Trophoblast cell (in vitro differentiated cells and primary cell): ENCODE results near the gene CPN1.

ENCODE experiments used
- DNase-seq, 2 donors: peaks; one replicate each; pipeline ENCODE4 v3.0.0-alpha.2; 2016
- H2AFZ ChIP-seq: 2 replicates; pipeline ENCODE4 v1.6.1; 2013; ENCODE audit warnings: low read length, moderate library complexity, mild to moderate bottlenecking; ENCODE audit not compliant: insufficient read depth, poor library complexity
- H2AK5ac ChIP-seq: 2 replicates; pipeline ENCODE4 v1.6.1; 2013; ENCODE audit warnings: mild to moderate bottlenecking, low read length
- H2BK120ac ChIP-seq: 2 replicates; pipeline ENCODE4 v1.6.1; 2013; ENCODE audit warnings: low read length, mild to moderate bottlenecking, moderate library complexity; ENCODE audit not compliant: insufficient read depth, poor library complexity
- H2BK12ac ChIP-seq: 2 replicates; pipeline ENCODE4 v1.6.1; 2013; ENCODE audit warnings: mild to moderate bottlenecking, low read length, moderate library complexity
- H2BK5ac ChIP-seq: 2 replicates; pipeline ENCODE4 v1.6.1; 2013; ENCODE audit warnings: low read length, low read depth, moderate library complexity, mild to moderate bottlenecking; ENCODE audit not compliant: poor library complexity
- H3K14ac ChIP-seq: 2 replicates; pipeline ENCODE4 v1.6.1; 2013; ENCODE audit warnings: mild to moderate bottlenecking, low read length
- H3K18ac ChIP-seq: 2 replicates; pipeline ENCODE4 v1.6.1; 2013; ENCODE audit warnings: mild to moderate bottlenecking, low read length
- H3K23ac ChIP-seq: 2 replicates; pipeline ENCODE4 v1.6.1; 2013; ENCODE audit warnings: low read length
- H3K27ac ChIP-seq: 2 replicates; pipeline ENCODE4 v1.5.1; 2013; ENCODE audit warnings: low read depth, mild to moderate bottlenecking, inconsistent platforms, low read length, moderate library complexity
- H3K27me3 ChIP-seq: 2 replicates; pipeline ENCODE4 v1.6.1; 2013; ENCODE audit warnings: inconsistent platforms, mild to moderate bottlenecking, low read length, moderate library complexity; ENCODE audit not compliant: insufficient read depth
- H3K36me3 ChIP-seq, 2 experiments: 1 replicate in 1 of 2; 2 replicates in 1 of 2; pipeline ENCODE4 v1.6.1; 2013; ENCODE audit warnings: low read length in 2 of 2, mild to moderate bottlenecking in 2 of 2, moderate library complexity in 1 of 2; ENCODE audit not compliant: insufficient read depth in 2 of 2, control insufficient read depth in 1 of 2
- H3K4ac ChIP-seq: 2 replicates; pipeline ENCODE4 v1.6.1; 2013; ENCODE audit warnings: low read depth, mild to moderate bottlenecking, low read length, moderate library complexity
- H3K4me1 ChIP-seq, 2 experiments: 1 replicate in 1 of 2; 2 replicates in 1 of 2; pipeline ENCODE4 v1.6.1; 2013; ENCODE audit warnings: low read length in 2 of 2, mild to moderate bottlenecking in 2 of 2, moderate library complexity in 1 of 2; ENCODE audit not compliant: insufficient read depth in 2 of 2, control insufficient read depth in 1 of 2
- H3K4me2 ChIP-seq: 2 replicates; pipeline ENCODE4 v1.6.1; 2013; ENCODE audit warnings: inconsistent platforms, mild to moderate bottlenecking, low read length, moderate library complexity
- H3K4me3 ChIP-seq: 2 replicates; pipeline ENCODE4 v1.5.1; 2013; ENCODE audit warnings: mild to moderate bottlenecking, low read depth, low read length, inconsistent platforms
- H3K79me1 ChIP-seq: one replicate; pipeline ENCODE4 v1.6.1; 2013; ENCODE audit warnings: low read length
- H3K79me2 ChIP-seq: 2 replicates; pipeline ENCODE4 v1.6.1; 2013; ENCODE audit warnings: low read length, mild to moderate bottlenecking; ENCODE audit not compliant: control insufficient read depth, insufficient read depth, poor library complexity
- H3K9ac ChIP-seq: 2 replicates; pipeline ENCODE4 v1.6.1; 2013; ENCODE audit warnings: mild to moderate bottlenecking, low read length
- H3K9me3 ChIP-seq: 2 replicates; pipeline ENCODE4 v1.6.1; 2013; ENCODE audit warnings: low read depth, mild to moderate bottlenecking, control low read depth, inconsistent platforms, low read length; ENCODE audit not compliant: insufficient read depth
- H4K12ac ChIP-seq: 2 replicates; pipeline ENCODE4 v1.6.1; 2013; ENCODE audit warnings: low read depth, mild to moderate bottlenecking, low read length, moderate library complexity
- H4K8ac ChIP-seq: 2 replicates; pipeline ENCODE4 v1.6.1; 2013; ENCODE audit warnings: low read depth, mild to moderate bottlenecking, low read length, moderate library complexity
- H4K91ac ChIP-seq: one replicate; pipeline ENCODE4 v1.6.1; 2013; ENCODE audit warnings: low read depth, mild to moderate bottlenecking, low read length, moderate library complexity
- WGBS: extraction: QIAGEN DNeasy Blood & Tissue Kit; methylation state at CpG from one replicate; pipeline ENCODE4 v1.1.7; 2013; ENCODE audit warnings: missing lambda C conversion rate; ENCODE audit not compliant: insufficient read length, insufficient coverage; ENCODE audit errors: extremely low coverage; 5-methylcytosine and 5-hydroxymethylcytosine counted together

CPN1 gene

GRCh38 chr10:100114976-100115770, 33.5 kb upstream of the CPN1 start:
- H3K4me2 ChIP-seq, result no peak overlapping the region
- H3K9ac ChIP-seq, result no peak overlapping the region
- H2AFZ ChIP-seq, result no peak overlapping the region
- no peak overlapping the region for H3K4ac ChIP-seq
- no peaks in the 10 kb centered on the region for H3K9me3 ChIP-seq
- H2BK12ac ChIP-seq, result no peak overlapping the region
- no peak overlapping the region for H4K91ac ChIP-seq
- no CpG with 5 or more reads among the region's 51 CpGs for WGBS
- no peak for DNase-seq
- no peak overlapping the region for H3K4me3 ChIP-seq
- no peak overlapping the region for H2BK120ac ChIP-seq
- no peak overlapping the region for H2AK5ac ChIP-seq
- no peak overlapping the region for H3K14ac ChIP-seq
- H3K4me1 ChIP-seq, result no peaks in the 10 kb centered on the region
- H3K27ac ChIP-seq, result no peak overlapping the region
- H3K79me2 ChIP-seq, result no peaks in the 10 kb centered on the region
- no peaks in the 10 kb centered on the region for H3K79me1 ChIP-seq
- H3K36me3 ChIP-seq, result no peaks in the 10 kb centered on the region
- H4K12ac ChIP-seq, result no peak overlapping the region
- H3K27me3 ChIP-seq, result no peaks in the 10 kb centered on the region
- no peak overlapping the region for H4K8ac ChIP-seq
- no peak overlapping the region for H3K18ac ChIP-seq
- no peak overlapping the region for H2BK5ac ChIP-seq
- no peak overlapping the region for H3K23ac ChIP-seq

GRCh38 chr10:100114460-100114859, 32.8 kb upstream of the CPN1 start:
- Histone ChIP-seq H4K8ac (no peak overlapping the region), H3K27me3 (no peaks in the 10 kb centered on the region), H3K4me2 (no peak overlapping the region), H3K4ac (no peak overlapping the region), H3K9me3 (no peaks in the 10 kb centered on the region), H3K79me2 (no peaks in the 10 kb centered on the region), H2AFZ (no peak overlapping the region), H3K27ac (no peak overlapping the region), H4K12ac (no peak overlapping the region), H2BK12ac (no peak overlapping the region), H2AK5ac (no peak overlapping the region), H4K91ac (no peak overlapping the region), H3K18ac (no peak overlapping the region), H2BK5ac (no peak overlapping the region), H3K4me1 (no peaks in the 10 kb centered on the region), H3K4me3 (no peak overlapping the region), H3K36me3 (no peaks in the 10 kb centered on the region), H3K9ac (no peak overlapping the region), H2BK120ac (no peak overlapping the region), H3K23ac (no peak overlapping the region), H3K14ac (no peak overlapping the region), H3K79me1 (no peaks in the 10 kb centered on the region)
- peak; percentile 91 to 98 for DNase-seq
- 100% methylated on average over 1 of the region's 13 CpGs for WGBS

GRCh38 chr10:100109670-100110069, 28.0 kb upstream of the CPN1 start:
- Histone ChIP-seq H3K27me3 (no peaks in the 10 kb centered on the region), H3K79me2 (no peaks in the 10 kb centered on the region), H4K91ac (no peak overlapping the region), H3K79me1 (no peaks in the 10 kb centered on the region), H3K14ac (no peak overlapping the region), H2BK12ac (no peak overlapping the region), H3K4me2 (no peak overlapping the region), H3K4me3 (no peak overlapping the region), H3K9me3 (no peaks in the 10 kb centered on the region), H3K9ac (no peak overlapping the region), H3K27ac (no peak overlapping the region), H3K4ac (no peak overlapping the region), H2BK120ac (no peak overlapping the region), H3K23ac (no peak overlapping the region), H4K8ac (no peak overlapping the region), H2AK5ac (no peak overlapping the region), H3K4me1 (no peaks in the 10 kb centered on the region), H2AFZ (no peak overlapping the region), H3K36me3 (no peaks in the 10 kb centered on the region), H4K12ac (no peak overlapping the region), H2BK5ac (no peak overlapping the region), H3K18ac (no peak overlapping the region)
- WGBS, result no CpG with 5 or more reads among the region's 3 CpGs
- no peak for DNase-seq

- H3K4me3 ChIP-seq, result no peak overlapping the region
- no peak overlapping the region for H3K4ac ChIP-seq
- H2BK12ac ChIP-seq, result no peak overlapping the region
- H2BK120ac ChIP-seq, result no peak overlapping the region
- no peak overlapping the region for H2AFZ ChIP-seq
- H3K9me3 ChIP-seq, result no peaks in the 10 kb centered on the region
- H3K14ac ChIP-seq, result no peak overlapping the region
- H3K23ac ChIP-seq, result no peak overlapping the region
- no peak overlapping the region for H3K18ac ChIP-seq
- no peak overlapping the region for H2AK5ac ChIP-seq
- H3K27ac ChIP-seq, result no peak overlapping the region
- WGBS, result no CpG with 5 or more reads among the region's 11 CpGs
- H3K36me3 ChIP-seq, result no peaks in the 10 kb centered on the region
- H4K91ac ChIP-seq, result no peak overlapping the region
- no peak overlapping the region for H4K8ac ChIP-seq
- no peak overlapping the region for H3K9ac ChIP-seq
- no peaks in the 10 kb centered on the region for H3K4me1 ChIP-seq
- DNase-seq, result no peak
- H3K4me2 ChIP-seq, result no peak overlapping the region
- H3K79me1 ChIP-seq, result no peaks in the 10 kb centered on the region
- no peak overlapping the region for H4K12ac ChIP-seq
- no peaks in the 10 kb centered on the region for H3K27me3 ChIP-seq
- no peaks in the 10 kb centered on the region for H3K79me2 ChIP-seq
- H2BK5ac ChIP-seq, result no peak overlapping the region
Observed at GRCh38 chr10:100106865-100107264, 25.2 kb upstream of the CPN1 start.
